GM19035 (cell line): ENCODE data around the gene ZNG1F.
"Not testable (repeated sequence)": the region's sequence is repeated elsewhere in the genome, so short reads cannot be mapped to it uniquely, and the experiment has no call there.

ENCODE experiments used
- ATAC-seq: cut with Tn5 transposase; IDR thresholded peaks from one replicate; pipeline ENCODE4 v1.9.1; 2021; ENCODE audit not compliant: unreplicated experiment

Gene ZNG1F

GRCh38 chr9:41087157-41087780, 101.8 kb downstream of the ZNG1F start:
- not testable (repeated sequence) for ATAC-seq

- ATAC-seq = not testable (repeated sequence)
These were observed 102.4 kb downstream of the ZNG1F start for GRCh38 chr9:41086685-41087084.

DNA sequence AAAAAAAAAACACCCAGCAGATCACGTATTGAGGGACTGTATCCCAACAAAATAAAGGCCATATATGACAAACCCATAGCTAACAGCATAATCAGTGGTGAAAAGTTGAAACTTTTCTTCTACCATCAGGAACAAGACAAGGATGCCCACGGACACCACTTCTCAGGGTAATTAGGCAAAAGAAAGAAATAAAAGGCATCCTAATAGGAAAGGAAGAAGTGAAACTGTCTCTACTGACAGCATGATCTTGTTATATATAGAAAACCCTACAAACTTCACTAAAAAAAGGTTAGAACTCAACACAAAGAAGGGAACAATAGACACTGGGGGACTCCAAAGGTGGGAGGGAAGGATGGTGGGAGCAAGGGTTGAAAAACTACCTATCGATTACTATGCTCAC, 102.9 kb downstream of the ZNG1F start:
- not testable (repeated sequence) for ATAC-seq

DNA sequence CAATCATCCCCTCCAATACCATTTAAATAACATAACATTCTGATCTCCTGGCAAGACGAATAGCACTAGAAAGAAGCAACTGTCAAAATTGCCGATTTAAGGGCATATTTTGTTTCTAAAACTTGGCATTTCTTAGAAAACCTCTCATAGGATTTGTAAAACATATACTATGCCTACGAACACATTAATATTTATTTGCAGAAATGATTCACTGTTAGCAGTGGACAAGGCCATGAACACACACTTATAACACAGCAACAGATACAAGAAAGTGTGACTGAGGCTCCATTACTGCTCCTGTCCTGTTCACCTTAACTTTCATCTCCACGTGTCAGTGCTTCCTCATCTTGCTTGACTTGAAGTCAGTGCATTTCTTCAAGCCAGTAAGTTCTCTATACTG, 106.8 kb downstream of the ZNG1F start:
- not testable (repeated sequence) for ATAC-seq
